HepG2 (cell line): Measurements from ENCODE around the gene VARS2. TPM values are rescaled to one million over a fixed set of nuclear protein-coding genes. Genes with fewer than 3 reads are reported as not detected.

Source experiments
- ATF7 ChIP-seq, 2 experiments: fragments of 450-650 bp in 1 of 2; sonication (generic) in 1 of 2; formaldehyde crosslinking in 1 of 2; IDR thresholded peaks; 2 replicates each; pipeline versions ENCODE4 v1.4.0 to v1.6.1; 2016 to 2020; ENCODE audit warnings: antibody characterized with exemption in 1 of 2, mild to moderate bottlenecking in 1 of 2, missing genetic modification reagents in 1 of 2
- CBX2 ChIP-seq, 2 experiments: fragments of 200-600 bp in 1 of 2; sonication (generic); formaldehyde crosslinking in 1 of 2; IDR thresholded peaks; 2 replicates each; pipeline versions ENCODE4 v1.7.0 to v1.8.1; 2018 to 2022; ENCODE audit warnings: low read depth in 2 of 2, low read length in 1 of 2, mild to moderate bottlenecking in 1 of 2, missing genetic modification reagents in 1 of 2
- ELF4 ChIP-seq: sonication (generic); formaldehyde crosslinking; IDR thresholded peaks from 2 replicates; pipeline ENCODE4 v1.5.0; 2020; ENCODE audit warnings: missing genetic modification reagents, mild to moderate bottlenecking, moderate library complexity, borderline replicate concordance
- HNRNPL ChIP-seq: fragments of 200-400 bp; formaldehyde crosslinking; IDR thresholded peaks from 2 replicates; pipeline ENCODE4 v1.6.1; 2017; ENCODE audit warnings: mild to moderate bottlenecking, low read depth, low read length
- HNRNPLL ChIP-seq: fragments of 200-400 bp; formaldehyde crosslinking; IDR thresholded peaks from 2 replicates; pipeline ENCODE4 v1.6.1; 2017; ENCODE audit warnings: mild to moderate bottlenecking, low read depth, low read length; ENCODE audit not compliant: poor library complexity, severe bottlenecking
- IRX3 ChIP-seq: sonication (generic); formaldehyde crosslinking; IDR thresholded peaks from 2 replicates; pipeline ENCODE4 v1.8.1; 2023; ENCODE audit warnings: mild to moderate bottlenecking, low read depth, missing genetic modification reagents, borderline replicate concordance
- MXI1 ChIP-seq: IDR thresholded peaks from 3 replicates; pipeline ENCODE4 v1.6.1; 2012; ENCODE audit warnings: low read depth, low read length, inconsistent platforms, borderline replicate concordance
- MZF1 ChIP-seq: sonication (generic); formaldehyde crosslinking; IDR thresholded peaks from 2 replicates; pipeline ENCODE4 v1.8.1; 2023; ENCODE audit warnings: mild to moderate bottlenecking, missing genetic modification reagents, borderline replicate concordance
- NFKB2 ChIP-seq: sonication (generic); formaldehyde crosslinking; IDR thresholded peaks from 2 replicates; pipeline ENCODE4 v1.4.0; 2020; ENCODE audit warnings: missing genetic modification reagents, borderline replicate concordance
- SRSF1 ChIP-seq: fragments of 200-400 bp; formaldehyde crosslinking; optimal IDR thresholded peaks from 2 replicates; pipeline ENCODE3; 2017; ENCODE audit warnings: mild to moderate bottlenecking, low read depth, low read length, moderate library complexity
- THYN1 ChIP-seq: sonication (generic); formaldehyde crosslinking; IDR thresholded peaks from 2 replicates; pipeline ENCODE4 v1.8.1; 2023; ENCODE audit warnings: low read depth, mild to moderate bottlenecking, moderate library complexity, missing genetic modification reagents, borderline replicate concordance
- YEATS2 ChIP-seq: sonication (generic); formaldehyde crosslinking; IDR thresholded peaks from 2 replicates; pipeline ENCODE4 v1.4.0; 2020; ENCODE audit warnings: missing genetic modification reagents, borderline replicate concordance
- ZBTB38 ChIP-seq: sonication (generic); formaldehyde crosslinking; IDR thresholded peaks from 2 replicates; pipeline ENCODE4 v1.5.1; 2020; ENCODE audit warnings: mild to moderate bottlenecking, missing genetic modification reagents
- ZNF160 ChIP-seq: sonication (generic); formaldehyde crosslinking; IDR thresholded peaks from 2 replicates; pipeline ENCODE4 v1.8.0; 2022; ENCODE audit warnings: mild to moderate bottlenecking, inconsistent platforms, missing genetic modification reagents
- ZNF441 ChIP-seq: sonication (generic); formaldehyde crosslinking; IDR thresholded peaks from 2 replicates; pipeline ENCODE4 v1.7.0; 2021; ENCODE audit warnings: missing genetic modification reagents, borderline replicate concordance
- ZNF619 ChIP-seq: sonication (generic); formaldehyde crosslinking; IDR thresholded peaks from 2 replicates; pipeline ENCODE4 v1.4.0; 2020; ENCODE audit warnings: mild to moderate bottlenecking, missing genetic modification reagents
- polyA plus RNA-seq, 8 experiments: library from polyadenylated mRNA; depleted of rRNA in 3 of 8; stranded (reverse) in 7 of 8; unstranded in 1 of 8; fragments of >200 nt; fragmentation: Illumina TruSeq in 4 of 8; extraction: Trizol in 4 of 8; gene quantifications; 2 replicates each; pipeline versions ENCODE4 v1.2.1 to v1.2.3, GENCODE V29; 2011 to 2016; ENCODE audit warnings: low read depth in 4 of 8, missing spikeins in 1 of 8, mixed read lengths in 1 of 8; ENCODE audit not compliant: insufficient read depth in 1 of 8
- total RNA-seq, 5 experiments: library from RNA; depleted of rRNA; stranded (reverse); fragments of >200 nt; fragmentation: Illumina TruSeq; extraction: Trizol; gene quantifications; 2 replicates each; pipeline ENCODE4 v1.2.3, GENCODE V29; 2016; ENCODE audit warnings: low read depth in 1 of 5
- TF ChIP-seq, protein P1 (sequence below): sonication (generic); formaldehyde crosslinking; IDR thresholded peaks from 2 replicates; pipeline ENCODE4 v1.4.0; 2020; ENCODE audit warnings: missing genetic modification reagents
- TF ChIP-seq, protein P2 (sequence below): sonication (generic); formaldehyde crosslinking; IDR thresholded peaks from 2 replicates; pipeline ENCODE4 v1.8.0; 2022; ENCODE audit warnings: low read depth, missing genetic modification reagents
- TF ChIP-seq, protein P3 (sequence below): sonication (generic); formaldehyde crosslinking; IDR thresholded peaks from 2 replicates; pipeline ENCODE4 v1.5.0; 2020; ENCODE audit warnings: mild to moderate bottlenecking, missing genetic modification reagents
- TF ChIP-seq, protein P4 (sequence below): sonication (generic); formaldehyde crosslinking; IDR thresholded peaks from 2 replicates; pipeline ENCODE4 v1.8.0; 2022; ENCODE audit warnings: missing genetic modification reagents, mild to moderate bottlenecking, moderate library complexity, borderline replicate concordance

The VARS2 gene
- total and polyA plus RNA-seq, 2 of the 13 experiments (the other 11 are each of a cell fraction or from before 2014, with no cell fraction given): 61.8 to 71.8 TPM

DNA sequence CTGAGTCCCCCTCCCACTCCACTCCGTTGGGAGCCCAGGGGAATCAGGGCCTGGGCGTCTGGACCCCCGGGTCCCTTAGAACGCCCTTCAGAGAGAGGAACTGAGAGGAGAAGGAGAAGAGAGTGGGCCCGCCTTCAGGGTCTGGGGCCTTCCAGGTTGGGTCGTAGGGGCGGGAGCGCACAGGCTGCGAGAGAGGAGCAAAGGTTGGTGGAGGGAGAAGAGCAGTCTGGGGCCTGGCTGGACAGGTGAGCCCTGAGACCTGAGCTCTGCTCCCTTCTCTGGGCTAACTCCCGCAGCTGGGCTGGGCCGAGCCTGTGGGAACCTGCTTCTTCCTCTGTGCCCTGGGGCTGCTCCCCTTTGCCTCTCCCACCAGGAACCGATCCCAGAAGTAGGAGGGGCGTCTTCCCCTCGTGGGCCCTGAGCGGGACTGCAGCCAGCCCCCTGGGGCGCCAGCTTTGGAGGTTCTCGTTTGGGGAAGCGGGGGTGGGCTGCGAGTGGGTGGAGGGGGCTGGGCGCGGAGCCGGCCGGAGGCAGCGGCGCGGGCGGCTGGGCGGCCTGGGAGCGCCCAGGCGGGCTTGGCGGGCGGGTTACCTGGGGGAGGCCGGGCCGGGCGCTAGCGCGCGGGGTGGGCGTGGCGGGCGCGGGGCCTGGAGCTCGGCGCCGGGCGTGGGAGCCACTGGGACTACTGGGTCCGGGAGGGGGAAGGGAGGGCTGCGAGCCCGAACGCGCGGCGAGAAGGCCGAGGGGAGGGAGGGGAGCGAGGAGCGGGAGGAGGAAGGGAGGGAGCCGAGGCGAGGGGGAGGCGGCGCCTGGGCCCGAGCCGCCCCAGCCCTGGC is 30.1 kb upstream of the VARS2 start, which contains the start of gene DDR1 (continued):
- TF ChIP-seq MZF1 (CRISPR knock-in tag): no peak
- TF ChIP-seq HNRNPLL: peak; percentile 36
- no peak for TF ChIP-seq HNRNPL
- TF ChIP-seq THYN1 (CRISPR knock-in tag): no peak
- no peak for TF ChIP-seq IRX3
- TF ChIP-seq, protein P1, sequence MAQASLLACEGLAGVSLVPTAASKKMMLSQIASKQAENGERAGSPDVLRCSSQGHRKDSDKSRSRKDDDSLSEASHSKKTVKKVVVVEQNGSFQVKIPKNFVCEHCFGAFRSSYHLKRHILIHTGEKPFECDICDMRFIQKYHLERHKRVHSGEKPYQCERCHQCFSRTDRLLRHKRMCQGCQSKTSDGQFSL (CRISPR knock-in tag): no peak
- TF ChIP-seq, protein P2, sequence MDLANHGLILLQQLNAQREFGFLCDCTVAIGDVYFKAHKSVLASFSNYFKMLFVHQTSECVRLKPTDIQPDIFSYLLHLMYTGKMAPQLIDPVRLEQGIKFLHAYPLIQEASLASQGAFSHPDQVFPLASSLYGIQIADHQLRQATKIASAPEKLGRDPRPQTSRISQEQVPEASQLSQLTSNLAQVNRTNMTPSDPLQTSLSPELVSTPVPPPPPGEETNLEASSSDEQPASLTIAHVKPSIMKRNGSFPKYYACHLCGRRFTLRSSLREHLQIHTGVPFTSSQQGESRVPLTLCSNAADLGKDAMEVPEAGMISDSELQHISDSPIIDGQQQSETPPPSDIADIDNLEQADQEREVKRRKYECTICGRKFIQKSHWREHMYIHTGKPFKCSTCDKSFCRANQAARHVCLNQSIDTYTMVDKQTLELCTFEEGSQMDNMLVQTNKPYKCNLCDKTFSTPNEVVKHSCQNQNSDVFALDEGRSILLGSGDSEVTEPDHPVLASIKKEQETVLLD (CRISPR knock-in tag): no peak
- TF ChIP-seq SRSF1: no peak
- TF ChIP-seq NFKB2: 0 out of 2 replicates have a peak, but pooled peaks have one; percentile 33
- TF ChIP-seq ZNF441 (CRISPR knock-in tag): no peak
- TF ChIP-seq ATF7 (IDR thresholded peaks at IDR 0.05): no peak
- TF ChIP-seq ATF7 (CRISPR knock-in tag; IDR thresholded peaks at IDR 0.05): 0 out of 2 replicates have a peak, but pooled peaks have one; percentile 20
- TF ChIP-seq, protein P3, sequence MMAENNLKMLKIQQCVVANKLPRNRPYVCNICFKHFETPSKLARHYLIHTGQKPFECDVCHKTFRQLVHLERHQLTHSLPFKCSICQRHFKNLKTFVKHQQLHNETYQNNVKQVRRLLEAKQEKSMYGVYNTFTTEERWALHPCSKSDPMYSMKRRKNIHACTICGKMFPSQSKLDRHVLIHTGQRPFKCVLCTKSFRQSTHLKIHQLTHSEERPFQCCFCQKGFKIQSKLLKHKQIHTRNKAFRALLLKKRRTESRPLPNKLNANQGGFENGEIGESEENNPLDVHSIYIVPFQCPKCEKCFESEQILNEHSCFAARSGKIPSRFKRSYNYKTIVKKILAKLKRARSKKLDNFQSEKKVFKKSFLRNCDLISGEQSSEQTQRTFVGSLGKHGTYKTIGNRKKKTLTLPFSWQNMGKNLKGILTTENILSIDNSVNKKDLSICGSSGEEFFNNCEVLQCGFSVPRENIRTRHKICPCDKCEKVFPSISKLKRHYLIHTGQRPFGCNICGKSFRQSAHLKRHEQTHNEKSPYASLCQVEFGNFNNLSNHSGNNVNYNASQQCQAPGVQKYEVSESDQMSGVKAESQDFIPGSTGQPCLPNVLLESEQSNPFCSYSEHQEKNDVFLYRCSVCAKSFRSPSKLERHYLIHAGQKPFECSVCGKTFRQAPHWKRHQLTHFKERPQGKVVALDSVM (CRISPR knock-in tag): 0 out of 2 replicates have a peak, but pooled peaks have one; percentile 3
- TF ChIP-seq ELF4 (CRISPR knock-in tag): no peak; the same call in 1 of the 2 replicates
- TF ChIP-seq ZNF619: no peak
- TF ChIP-seq YEATS2 (CRISPR knock-in tag): no peak
- TF ChIP-seq MXI1: 0 out of 3 replicates have a peak, but pooled peaks have one; percentile 33
- 0 out of 2 replicates have a peak, but pooled peaks have one; percentile 53 for TF ChIP-seq ZNF160 (CRISPR knock-in tag)
- TF ChIP-seq, protein P4, sequence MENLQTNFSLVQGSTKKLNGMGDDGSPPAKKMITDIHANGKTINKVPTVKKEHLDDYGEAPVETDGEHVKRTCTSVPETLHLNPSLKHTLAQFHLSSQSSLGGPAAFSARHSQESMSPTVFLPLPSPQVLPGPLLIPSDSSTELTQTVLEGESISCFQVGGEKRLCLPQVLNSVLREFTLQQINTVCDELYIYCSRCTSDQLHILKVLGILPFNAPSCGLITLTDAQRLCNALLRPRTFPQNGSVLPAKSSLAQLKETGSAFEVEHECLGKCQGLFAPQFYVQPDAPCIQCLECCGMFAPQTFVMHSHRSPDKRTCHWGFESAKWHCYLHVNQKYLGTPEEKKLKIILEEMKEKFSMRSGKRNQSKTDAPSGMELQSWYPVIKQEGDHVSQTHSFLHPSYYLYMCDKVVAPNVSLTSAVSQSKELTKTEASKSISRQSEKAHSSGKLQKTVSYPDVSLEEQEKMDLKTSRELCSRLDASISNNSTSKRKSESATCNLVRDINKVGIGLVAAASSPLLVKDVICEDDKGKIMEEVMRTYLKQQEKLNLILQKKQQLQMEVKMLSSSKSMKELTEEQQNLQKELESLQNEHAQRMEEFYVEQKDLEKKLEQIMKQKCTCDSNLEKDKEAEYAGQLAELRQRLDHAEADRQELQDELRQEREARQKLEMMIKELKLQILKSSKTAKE (CRISPR knock-in tag): no peak
- no peak for TF ChIP-seq CBX2 (IDR thresholded peaks at IDR 0.05; ENCODE audit: low read depth, low read length)
- TF ChIP-seq CBX2 (CRISPR knock-in tag; IDR thresholded peaks at IDR 0.05; ENCODE audit: low read depth): no peak
- TF ChIP-seq ZBTB38 (CRISPR knock-in tag): peak; percentile 43; the same call in 1 of the 2 replicates
